GM23338 (cell line): ENCODE measurements around the gene LHX4. TPM values are rescaled to one million over a fixed set of nuclear protein-coding genes. Genes with fewer than 3 reads are reported as not detected.
A peak's percentile ranks its signal among the peaks of the same experiment; 100 is the strongest.

Source experiments
- ATAC-seq: fragments of 200-7000 bp; cut with Tn5 transposase; 3 replicates; pipeline ENCODE4 v1.9.1; 2020
- DNase-seq: peaks from one replicate; pipeline ENCODE4 v3.0.0-alpha.2; 2015; ENCODE audit warnings: low spot score
- H2AFZ ChIP-seq: fragments of 200-600 bp; sonication (generic); 2 replicates; pipeline ENCODE4 v1.8.0; 2016; ENCODE audit warnings: antibody characterized with exemption, mild to moderate bottlenecking, moderate library complexity
- H3F3A ChIP-seq: fragments of 200-600 bp; sonication (generic); replicated peaks from 2 replicates; pipeline ENCODE4 v1.8.0; 2017; ENCODE audit warnings: antibody characterized with exemption, mixed run types, low read depth
- H3K27ac ChIP-seq: fragments of 200-600 bp; sonication (generic); 2 replicates; pipeline ENCODE4 v1.6.1; 2016; ENCODE audit warnings: low read depth
- H3K27me3 ChIP-seq: fragments of 200-600 bp; sonication (generic); 2 replicates; pipeline ENCODE4 v1.8.0; 2016; ENCODE audit warnings: mild to moderate bottlenecking, mixed run types, moderate library complexity; ENCODE audit not compliant: insufficient read depth
- H3K36me3 ChIP-seq: fragments of 200-600 bp; sonication (generic); 2 replicates; pipeline ENCODE4 v1.8.0; 2016; ENCODE audit warnings: mild to moderate bottlenecking; ENCODE audit not compliant: insufficient read depth
- H3K4me1 ChIP-seq: fragments of 200-600 bp; sonication (generic); 2 replicates; pipeline ENCODE4 v1.8.0; 2016; ENCODE audit warnings: mild to moderate bottlenecking, moderate library complexity; ENCODE audit not compliant: insufficient read depth
- H3K4me2 ChIP-seq: fragments of 200-600 bp; sonication (generic); 2 replicates; pipeline ENCODE4 v1.7.1; 2017; ENCODE audit warnings: mixed run types
- H3K4me3 ChIP-seq: fragments of 200-600 bp; sonication (generic); 2 replicates; pipeline ENCODE4 v1.6.1; 2016; ENCODE audit warnings: mixed run types
- H3K79me2 ChIP-seq: fragments of 200-600 bp; sonication (generic); replicated peaks from 2 replicates; pipeline ENCODE4 v1.8.0; 2017; ENCODE audit warnings: mild to moderate bottlenecking; ENCODE audit not compliant: insufficient read depth
- H3K9me2 ChIP-seq: fragments of 200-600 bp; sonication (generic); 2 replicates; pipeline ENCODE4 v1.8.0; 2017; ENCODE audit not compliant: insufficient read depth
- H4K20me1 ChIP-seq: fragments of 200-600 bp; sonication (generic); replicated peaks from 2 replicates; pipeline ENCODE4 v1.8.0; 2017; ENCODE audit warnings: mild to moderate bottlenecking; ENCODE audit not compliant: insufficient read depth
- H3K27ac Mint-ChIP-seq: 2 replicates; pipeline ENCODE4 v1.8.0; 2020; ENCODE audit warnings: inconsistent platforms, mild to moderate bottlenecking, moderate library complexity, mixed read lengths
- H3K27me3 Mint-ChIP-seq: 3 replicates; pipeline ENCODE4 v1.8.0; 2022; ENCODE audit warnings: low read depth, mild to moderate bottlenecking, moderate library complexity, mixed read lengths, inconsistent platforms; ENCODE audit not compliant: insufficient read depth, poor library complexity
- H3K36me3 Mint-ChIP-seq: 3 replicates; pipeline ENCODE4 v1.8.0; 2021; ENCODE audit warnings: low read depth, mild to moderate bottlenecking, inconsistent platforms, moderate library complexity, mixed read lengths
- H3K4me1 Mint-ChIP-seq: 3 replicates; pipeline ENCODE4 v1.8.0; 2020; ENCODE audit warnings: mild to moderate bottlenecking, inconsistent platforms, mixed read lengths
- H3K4me3 Mint-ChIP-seq: 3 replicates; pipeline ENCODE4 v1.8.0; 2021; ENCODE audit warnings: moderate library complexity, mild to moderate bottlenecking, inconsistent platforms, mixed read lengths
- H3K9me3 Mint-ChIP-seq: 3 replicates; pipeline ENCODE4 v1.8.0; 2020; ENCODE audit warnings: moderate library complexity, mild to moderate bottlenecking, inconsistent platforms, mixed read lengths
- CREB1 ChIP-seq: fragments of 250-450 bp; sonication (Bioruptor Pico); IDR thresholded peaks from 2 replicates; pipeline ENCODE4 v1.5.0; 2020; ENCODE audit warnings: low read depth, mild to moderate bottlenecking, moderate library complexity
- CTCF ChIP-seq, 2 experiments: fragments of 200-600 bp in 1 of 2; sonication (generic) in 1 of 2; conservative IDR thresholded peaks; 2 replicates each; pipeline versions ENCODE4 v1.5.1 to v1.6.1; 2016 to 2017; ENCODE audit warnings: antibody characterized with exemption in 2 of 2, low read depth in 2 of 2, mild to moderate bottlenecking in 2 of 2, moderate library complexity in 1 of 2
- ETS1 ChIP-seq: IDR thresholded peaks from 2 replicates; pipeline ENCODE4 v1.6.1; 2016; ENCODE audit warnings: antibody characterized with exemption
- EZH2 ChIP-seq: fragments of 200-600 bp; sonication (generic); IDR thresholded peaks from one replicate; pipeline ENCODE4 v1.8.0; 2017; ENCODE audit warnings: antibody characterized with exemption, mild to moderate bottlenecking, low read depth; ENCODE audit not compliant: unreplicated experiment
- EZH2phosphoT487 ChIP-seq: fragments of 200-600 bp; sonication (generic); IDR thresholded peaks from one replicate; pipeline ENCODE4 v1.8.1; 2018; ENCODE audit warnings: antibody characterized with exemption; ENCODE audit not compliant: unreplicated experiment
- JUNB ChIP-seq: IDR thresholded peaks from one replicate; pipeline ENCODE4 v1.6.1; 2016; ENCODE audit warnings: antibody characterized with exemption; ENCODE audit not compliant: unreplicated experiment
- NANOG ChIP-seq: IDR thresholded peaks from 2 replicates; pipeline ENCODE4 v1.6.1; 2016; ENCODE audit warnings: antibody characterized with exemption, borderline replicate concordance
- POLR2AphosphoS5 ChIP-seq: IDR thresholded peaks from 2 replicates; pipeline ENCODE4 v1.6.1; 2016; ENCODE audit warnings: antibody characterized with exemption, low read depth
- REST ChIP-seq: IDR thresholded peaks from one replicate; pipeline ENCODE4 v1.6.1; 2018; ENCODE audit warnings: antibody characterized with exemption; ENCODE audit not compliant: unreplicated experiment
- STAT1 ChIP-seq: IDR thresholded peaks from one replicate; pipeline ENCODE4 v1.6.1; 2016; ENCODE audit warnings: antibody characterized with exemption; ENCODE audit not compliant: unreplicated experiment
- ZNF114 ChIP-seq: fragments of 250-450 bp; sonication (Bioruptor Pico); IDR thresholded peaks from 2 replicates; pipeline ENCODE4 v1.5.0; 2020; ENCODE audit warnings: mild to moderate bottlenecking, moderate library complexity
- ZNF331 ChIP-seq: fragments of 250-450 bp; sonication (Bioruptor Pico); IDR thresholded peaks from 2 replicates; pipeline ENCODE4 v1.5.0; 2020; ENCODE audit warnings: low read depth, mild to moderate bottlenecking, moderate library complexity
- ZNF462 ChIP-seq: fragments of 250-450 bp; sonication (Bioruptor Pico); IDR thresholded peaks from 2 replicates; pipeline ENCODE4 v1.5.0; 2020; ENCODE audit warnings: mild to moderate bottlenecking, moderate library complexity
- polyA plus RNA-seq: library from polyadenylated mRNA; unstranded; fragments of >200 nt; fragmentation: Nextera tagmentation; extraction: Ambion mirVana; gene quantifications from 2 replicates; pipeline ENCODE4 v1.2.1, GENCODE V29; 2016
- total RNA-seq: library from RNA; depleted of rRNA; stranded (reverse); fragments of >200 nt; shearing (Covaris generic); gene quantifications from 2 replicates; pipeline ENCODE4 v1.2.3, GENCODE V29; 2014

LHX4 gene
- total and polyA plus RNA-seq, 2 experiments from 2014 or later = 1.4 to 2.5 TPM

GRCh38 chr1:180231506-180231921, 1.4 kb downstream of the LHX4 start:
- Histone ChIP-seq H3K4me3 (peak overlapping the region; percentile 85), H3K9me2 (no peaks in the 10 kb centered on the region), H3K4me1 (peaks cover 43% of the 10 kb centered on the region), H3K27me3 (peaks cover 92% of the 10 kb centered on the region), H3K27ac (no peak overlapping the region), H2AFZ (peak overlapping the region; percentile 72; the same call in 1 of the 2 replicates), H3K36me3 (no peaks in the 10 kb centered on the region), H3K79me2 (0 out of 2 replicates have a peak, but pooled peaks cover 4% of the 10 kb centered on the region), H4K20me1 (no peaks in the 10 kb centered on the region; the same call in 1 of the 2 replicates), H3F3A (peaks cover 45% of the 10 kb centered on the region), H3K4me2 (peak overlapping the region; percentile 100)
- Mint-ChIP-seq H3K27me3 (peaks cover 89% of the 10 kb centered on the region), H3K36me3 (no peaks in the 10 kb centered on the region; the same call in 2 of the 3 replicates), H3K4me3 (peak overlapping the region; percentile 77), H3K4me1 (peaks cover 46% of the 10 kb centered on the region), H3K27ac (no peak overlapping the region), H3K9me3 (peaks cover 7% of the 10 kb centered on the region)
- ATAC-seq = peak; percentile 6
- DNase-seq = peak; percentile 85
- TF ChIP-seq CTCF (conservative IDR thresholded peaks at IDR 0.05; ENCODE audit: low read depth in 2 of 2) = peak; percentile 32 to 49; a peak in 2 of 4 replicates
- TF ChIP-seq EZH2 = peak; percentile 40
- TF ChIP-seq JUNB = no peak
- TF ChIP-seq ZNF462 (CRISPR knock-in tag) = no peak
- TF ChIP-seq STAT1 = no peak
- no peak for TF ChIP-seq ZNF331 (CRISPR knock-in tag)
- no peak for TF ChIP-seq ETS1
- TF ChIP-seq CREB1 (CRISPR knock-in tag) = no peak
- TF ChIP-seq ZNF114 (CRISPR knock-in tag) = no peak
- TF ChIP-seq POLR2AphosphoS5 = no peak
- TF ChIP-seq REST = no peak
- TF ChIP-seq EZH2phosphoT487 = no peak
- no peak for TF ChIP-seq NANOG
